HG03095 (cell line): ENCODE measurements around the gene APOL1.

Experiments
- ATAC-seq: cut with Tn5 transposase; IDR thresholded peaks from one replicate; pipeline ENCODE4 v1.9.1; 2021; ENCODE audit warnings: moderate library complexity; ENCODE audit not compliant: unreplicated experiment

Gene APOL1

DNA sequence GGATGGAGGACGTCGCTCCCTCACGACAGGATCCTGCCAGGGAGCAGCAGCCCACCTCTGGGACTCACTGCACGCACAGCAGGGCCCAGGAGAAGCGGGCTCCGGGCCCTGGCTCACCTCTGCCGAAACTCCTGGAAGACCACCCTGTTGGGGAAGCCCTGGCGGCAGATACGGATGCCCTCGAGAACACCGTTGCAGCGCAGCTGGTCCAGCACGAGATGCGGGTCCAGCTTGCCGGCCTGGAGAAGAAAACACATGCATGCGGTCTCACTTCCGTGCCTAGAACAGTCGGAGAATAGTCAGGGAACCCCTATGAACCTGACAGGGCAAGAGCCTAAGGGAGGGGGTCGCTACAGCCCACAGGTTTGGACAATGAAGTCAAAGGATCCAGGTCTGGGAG lies 52.9 kb downstream of the APOL1 start:
- no peak for ATAC-seq

DNA sequence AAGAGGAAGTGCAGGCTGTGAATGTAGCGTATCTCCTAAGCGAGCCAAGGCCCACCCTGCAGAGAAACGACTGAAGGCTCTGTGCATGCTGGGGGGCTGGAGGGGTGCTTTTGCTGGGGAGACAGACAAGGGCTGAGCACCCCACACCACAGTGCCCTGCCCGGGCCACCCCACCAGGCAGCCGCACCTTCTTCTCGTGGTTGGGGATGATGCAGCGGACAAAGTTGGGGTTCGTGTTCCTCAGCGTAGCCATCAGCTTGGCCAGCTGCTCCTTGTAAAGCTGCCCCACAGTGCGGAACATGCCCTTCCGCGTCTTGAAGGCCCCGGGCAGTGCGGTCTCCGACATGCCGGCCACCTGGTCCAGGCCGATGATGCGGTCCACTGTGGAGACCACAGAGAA lies 53.3 kb downstream of the APOL1 start:
- no peak for ATAC-seq

DNA sequence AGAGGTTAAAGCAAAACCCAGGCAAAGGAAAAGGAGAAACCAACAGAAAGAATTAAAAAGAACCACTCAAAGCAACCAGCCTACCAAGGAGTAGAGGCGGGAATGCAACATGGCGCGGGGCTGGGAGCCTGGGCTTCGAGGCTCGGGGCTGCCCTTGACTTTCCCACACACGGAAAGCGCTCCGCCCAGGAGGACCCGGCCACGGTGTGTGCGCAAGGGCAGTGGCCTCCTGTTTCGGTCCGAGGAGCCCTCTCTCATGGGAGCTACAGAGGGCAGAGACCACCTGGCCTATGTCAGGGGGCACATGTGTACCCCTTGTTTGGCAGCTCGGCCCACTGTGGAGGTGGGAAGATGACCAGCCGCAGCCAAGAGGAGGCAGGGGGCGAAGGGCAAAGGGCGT lies 55.9 kb downstream of the APOL1 start:
- ATAC-seq: no peak

DNA sequence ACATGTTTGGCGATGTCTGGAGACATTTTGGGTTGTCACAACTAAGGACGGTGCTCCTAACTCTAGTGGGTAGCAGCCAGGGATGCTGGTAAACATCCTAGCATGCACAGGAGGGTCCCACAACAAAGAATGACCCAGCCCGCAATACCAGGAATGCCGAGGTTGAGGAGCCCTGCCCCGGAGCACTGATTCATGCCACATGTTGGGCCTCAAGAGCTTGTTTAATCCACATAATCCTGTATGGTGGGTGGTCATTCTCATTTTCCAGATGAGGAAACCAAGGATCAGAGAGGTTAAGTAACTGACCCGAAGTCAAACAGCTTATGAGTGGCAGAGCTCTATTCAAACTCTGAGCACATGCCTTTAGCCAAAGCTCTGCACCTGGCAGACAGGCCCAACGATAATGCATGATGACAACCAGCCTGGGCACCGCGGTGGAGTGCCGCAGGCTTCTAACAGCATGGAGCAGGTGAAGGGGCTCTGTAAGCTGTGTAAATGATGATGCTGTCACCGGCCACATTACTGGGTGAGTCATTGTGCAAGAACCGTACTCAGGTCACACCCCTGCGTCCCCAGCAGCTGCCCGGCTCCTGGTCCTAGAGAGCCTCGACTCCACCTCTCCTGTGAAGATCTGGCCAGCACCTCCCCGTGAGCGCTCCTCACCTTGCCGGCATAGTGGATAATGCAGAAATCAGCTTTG lies 58.6 kb downstream of the APOL1 start:
- no peak for ATAC-seq

DNA sequence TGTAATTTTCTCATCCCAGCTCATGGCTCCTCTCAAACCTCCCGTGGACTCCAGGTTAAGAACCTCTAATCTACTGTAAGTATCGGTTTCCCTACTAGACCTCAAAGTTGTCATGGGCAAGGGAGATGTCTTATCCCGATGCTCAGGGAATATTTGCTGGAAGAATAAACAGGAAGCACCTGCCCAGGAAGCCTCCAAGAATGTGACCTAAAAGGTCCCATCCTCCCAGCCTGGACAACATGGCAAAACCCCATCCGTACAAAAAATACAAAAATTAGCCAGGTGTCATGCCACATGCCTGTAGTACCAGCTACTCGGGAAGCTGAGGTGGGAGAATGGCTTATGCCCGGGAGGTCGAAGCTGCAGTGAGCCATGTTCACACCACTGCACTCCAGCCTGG lies 62.4 kb downstream of the APOL1 start:
- no peak for ATAC-seq

DNA sequence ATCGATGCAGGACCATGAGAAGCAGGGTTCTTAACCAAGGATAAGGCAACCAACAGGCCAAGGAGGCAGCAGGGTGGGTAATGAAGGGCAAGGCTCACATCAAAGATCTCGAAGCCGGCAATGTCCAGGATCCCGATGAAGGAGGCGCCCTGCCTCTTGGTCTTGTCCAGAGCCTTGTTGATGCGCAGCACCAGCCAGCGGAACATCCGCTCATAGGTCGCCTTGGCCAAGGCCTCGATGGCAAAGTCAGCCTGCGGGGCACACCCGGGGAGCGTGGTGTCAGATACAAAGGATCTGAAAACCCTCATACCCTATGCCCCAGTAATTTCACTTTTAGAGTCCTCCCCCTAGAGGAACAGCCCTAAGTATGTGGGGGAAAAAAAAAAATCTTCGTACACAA lies 63.5 kb downstream of the APOL1 start:
- ATAC-seq: no peak
